ENCODE results near the gene ZDHHC24. TPM values are rescaled to one million over a fixed set of nuclear protein-coding genes. Genes with fewer than 3 reads are reported as not detected.

Gene ZDHHC24
- total RNA-seq, 1 experiment from 2014 or later: 10.5 TPM

DNA sequence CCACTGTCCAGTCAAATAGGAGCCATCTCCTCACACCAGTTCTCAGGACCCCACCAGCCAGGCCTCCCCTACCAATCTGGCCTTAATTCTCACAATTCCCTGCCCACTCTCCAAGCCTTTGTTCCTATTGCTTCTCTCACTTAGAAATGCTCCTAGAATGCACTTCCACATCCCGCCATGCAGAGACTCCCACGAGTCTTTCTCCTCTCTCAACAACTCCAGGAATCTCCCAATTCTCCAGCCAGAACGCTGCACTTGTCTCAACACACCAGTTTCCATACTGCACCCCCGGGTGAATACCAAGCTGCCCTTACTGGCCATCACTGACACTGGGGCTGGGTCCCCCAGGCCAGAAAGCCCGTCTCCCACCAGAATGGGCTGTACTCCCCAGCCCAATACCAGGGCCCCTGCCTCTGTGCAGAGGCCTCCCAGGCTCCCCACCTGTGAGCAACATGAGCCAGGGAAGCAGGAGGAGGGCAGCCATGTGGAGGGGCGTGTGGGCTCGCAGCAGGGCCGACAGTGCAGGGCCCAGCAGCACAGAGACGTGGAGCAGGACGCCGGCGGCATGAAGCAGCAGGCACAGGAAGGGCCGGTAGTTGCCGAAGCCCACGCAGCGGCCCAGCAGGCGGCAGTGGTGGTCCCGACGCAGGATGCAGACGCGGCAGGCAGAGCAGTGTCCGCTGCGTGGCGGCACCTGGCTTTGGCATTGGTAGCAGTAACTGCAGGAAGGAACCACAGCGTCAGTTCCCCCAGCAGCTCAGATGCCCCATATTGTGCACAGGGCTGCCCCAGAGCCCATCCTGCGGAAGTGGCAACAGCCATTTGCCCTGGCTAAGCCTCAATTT, 2.4 kb downstream of the ZDHHC24 start:
- ATAC-seq: no peak

GRCh38 chr11:66542362-66542761, 3.5 kb downstream of the ZDHHC24 start:
- ATAC-seq: no peak
- no peak for TF ChIP-seq MAX (IDR thresholded peaks at IDR 0.05)
- no peak for TF ChIP-seq POLR2AphosphoS5 (IDR thresholded peaks at IDR 0.05; ENCODE audit: low read depth, low read length)
- no peak for TF ChIP-seq SIN3A (IDR thresholded peaks at IDR 0.05; ENCODE audit: low read depth)
- TF ChIP-seq JUND (IDR thresholded peaks at IDR 0.05): no peak
- no peak for TF ChIP-seq TCF7L2 (IDR thresholded peaks at IDR 0.05; ENCODE audit: borderline replicate concordance, extremely low read depth, insufficient read depth, insufficient read length)
- TF ChIP-seq FOSL1 (IDR thresholded peaks at IDR 0.05; ENCODE audit: low read depth): no peak
- TF ChIP-seq ZNF274 (IDR thresholded peaks at IDR 0.05; ENCODE audit: low read depth, low read length): no peak
- TF ChIP-seq, protein P1, sequence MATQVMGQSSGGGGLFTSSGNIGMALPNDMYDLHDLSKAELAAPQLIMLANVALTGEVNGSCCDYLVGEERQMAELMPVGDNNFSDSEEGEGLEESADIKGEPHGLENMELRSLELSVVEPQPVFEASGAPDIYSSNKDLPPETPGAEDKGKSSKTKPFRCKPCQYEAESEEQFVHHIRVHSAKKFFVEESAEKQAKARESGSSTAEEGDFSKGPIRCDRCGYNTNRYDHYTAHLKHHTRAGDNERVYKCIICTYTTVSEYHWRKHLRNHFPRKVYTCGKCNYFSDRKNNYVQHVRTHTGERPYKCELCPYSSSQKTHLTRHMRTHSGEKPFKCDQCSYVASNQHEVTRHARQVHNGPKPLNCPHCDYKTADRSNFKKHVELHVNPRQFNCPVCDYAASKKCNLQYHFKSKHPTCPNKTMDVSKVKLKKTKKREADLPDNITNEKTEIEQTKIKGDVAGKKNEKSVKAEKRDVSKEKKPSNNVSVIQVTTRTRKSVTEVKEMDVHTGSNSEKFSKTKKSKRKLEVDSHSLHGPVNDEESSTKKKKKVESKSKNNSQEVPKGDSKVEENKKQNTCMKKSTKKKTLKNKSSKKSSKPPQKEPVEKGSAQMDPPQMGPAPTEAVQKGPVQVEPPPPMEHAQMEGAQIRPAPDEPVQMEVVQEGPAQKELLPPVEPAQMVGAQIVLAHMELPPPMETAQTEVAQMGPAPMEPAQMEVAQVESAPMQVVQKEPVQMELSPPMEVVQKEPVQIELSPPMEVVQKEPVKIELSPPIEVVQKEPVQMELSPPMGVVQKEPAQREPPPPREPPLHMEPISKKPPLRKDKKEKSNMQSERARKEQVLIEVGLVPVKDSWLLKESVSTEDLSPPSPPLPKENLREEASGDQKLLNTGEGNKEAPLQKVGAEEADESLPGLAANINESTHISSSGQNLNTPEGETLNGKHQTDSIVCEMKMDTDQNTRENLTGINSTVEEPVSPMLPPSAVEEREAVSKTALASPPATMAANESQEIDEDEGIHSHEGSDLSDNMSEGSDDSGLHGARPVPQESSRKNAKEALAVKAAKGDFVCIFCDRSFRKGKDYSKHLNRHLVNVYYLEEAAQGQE (IDR thresholded peaks at IDR 0.05; ENCODE audit: low read depth): no peak
- no peak for TF ChIP-seq YY1 (IDR thresholded peaks at IDR 0.05; ENCODE audit: extremely low read depth, insufficient replicate concordance, low read depth, low read length)

More for the DNA sequence above, 2.4 kb downstream of the ZDHHC24 start:
- no peak for DNase-seq (ENCODE audit: low read depth, low spot score)
- Histone ChIP-seq H3K9me3 (ENCODE audit: control insufficient read depth in 1 of 2, insufficient read depth in 1 of 2, low read depth in 1 of 2, low read length in 2 of 2) (no peaks in the 10 kb centered on the region), H4K20me1 (ENCODE audit: insufficient read depth) (no peaks in the 10 kb centered on the region), H3K9ac (ENCODE audit: low read length) (no peak overlapping the region), H3K4me3 (replicated peaks in 1 of 2; ENCODE audit: low read depth in 1 of 2, low read length in 2 of 2) (no peak overlapping the region), H2AFZ (ENCODE audit: low read depth, low read length, poor library complexity, severe bottlenecking) (no peak overlapping the region), H3K27ac (ENCODE audit: low read depth, low read length) (no peak overlapping the region), H3K36me3 (ENCODE audit: control insufficient read depth in 1 of 2, insufficient read depth in 2 of 2, low read length in 2 of 2) (no peaks in the 10 kb centered on the region), H3K79me2 (ENCODE audit: insufficient read depth, low read length) (no peaks in the 10 kb centered on the region), H3K4me1 (ENCODE audit: control insufficient read depth in 1 of 2, insufficient read depth in 2 of 2, low read length in 2 of 2) (peaks cover 0 to 12% of the 10 kb centered on the region in 2 experiments; a peak in 2 of 4 replicates), H3K27me3 (ENCODE audit: insufficient read depth, low read length) (no peaks in the 10 kb centered on the region), H3K9me2 (ENCODE audit: insufficient read depth) (no peaks in the 10 kb centered on the region), H3K4me2 (ENCODE audit: low read length) (no peak overlapping the region)
- BruUV-seq (replicated peaks): no TSS peak
- ChIA-PET CTCF (no interaction called here), POLR2A (no interaction called here), RAD21 (ENCODE audit: low non-redundant PET in 1 of 2, low total read pairs in 2 of 2, uncharacterized antibody in 2 of 2, unreplicated experiment in 2 of 2) (no interaction called here)
- intact Hi-C loops (cut with micrococcal nuclease): no loop called here
- no peak for TF ChIP-seq POLR2A (IDR thresholded peaks at IDR 0.05; ENCODE audit: borderline replicate concordance, extremely low read depth, insufficient read depth, insufficient read length)
- TF ChIP-seq EGR1 (IDR thresholded peaks at IDR 0.05; ENCODE audit: low read depth): no peak
- no peak for TF ChIP-seq MAX (IDR thresholded peaks at IDR 0.05)
- no peak for TF ChIP-seq CEBPB (IDR thresholded peaks at IDR 0.05; ENCODE audit: low read depth)
- no peak for TF ChIP-seq TCF7L2 (IDR thresholded peaks at IDR 0.05; ENCODE audit: borderline replicate concordance, extremely low read depth, insufficient read depth, insufficient read length)

More at GRCh38 chr11:66542362-66542761, 3.5 kb downstream of the ZDHHC24 start:
- RAD21 ChIA-PET (ENCODE audit: low non-redundant PET in 1 of 2, low total read pairs in 2 of 2, uncharacterized antibody in 2 of 2, unreplicated experiment in 2 of 2): no interaction called here
- H3K27ac ChIP-seq (ENCODE audit: low read depth, low read length): no peak overlapping the region
- no peaks in the 10 kb centered on the region for H3K79me2 ChIP-seq (ENCODE audit: insufficient read depth, low read length)
- peaks cover 0 to 12% of the 10 kb centered on the region in 2 experiments; a peak in 2 of 4 replicates for H3K4me1 ChIP-seq (ENCODE audit: control insufficient read depth in 1 of 2, insufficient read depth in 2 of 2, low read length in 2 of 2)
- no TSS peak for BruUV-seq (replicated peaks)
- no peak overlapping the region for H2AFZ ChIP-seq (ENCODE audit: low read depth, low read length, poor library complexity, severe bottlenecking)
- CTCF ChIA-PET: no interaction called here
- H4K20me1 ChIP-seq (ENCODE audit: insufficient read depth): no peaks in the 10 kb centered on the region
- POLR2A ChIA-PET: no interaction called here
- DNase-seq (ENCODE audit: low read depth, low spot score): no peak
- intact Hi-C loops (cut with micrococcal nuclease): no loop called here
- no peak overlapping the region for H3K9ac ChIP-seq (ENCODE audit: low read length)
- no peaks in the 10 kb centered on the region for H3K36me3 ChIP-seq (ENCODE audit: control insufficient read depth in 1 of 2, insufficient read depth in 2 of 2, low read length in 2 of 2)
- H3K9me3 ChIP-seq (ENCODE audit: control insufficient read depth in 1 of 2, insufficient read depth in 1 of 2, low read depth in 1 of 2, low read length in 2 of 2): no peaks in the 10 kb centered on the region
- no peak overlapping the region for H3K4me3 ChIP-seq (replicated peaks in 1 of 2; ENCODE audit: low read depth in 1 of 2, low read length in 2 of 2)
- H3K9me2 ChIP-seq (ENCODE audit: insufficient read depth): no peaks in the 10 kb centered on the region
- H3K27me3 ChIP-seq (ENCODE audit: insufficient read depth, low read length): no peaks in the 10 kb centered on the region
- no peak overlapping the region for H3K4me2 ChIP-seq (ENCODE audit: low read length)

Measured in HCT116 (cell line).